GM10847 (cell line): ENCODE measurements around the gene CASKIN2.
A peak's percentile ranks its signal among the peaks of the same experiment; 100 is the strongest.

Experiments
- POLR2A ChIP-seq: IDR thresholded peaks from 2 replicates; pipeline ENCODE4 v1.6.1; 2011; ENCODE audit not compliant: insufficient read length; ENCODE audit errors: extremely low read depth

CASKIN2 gene

DNA sequence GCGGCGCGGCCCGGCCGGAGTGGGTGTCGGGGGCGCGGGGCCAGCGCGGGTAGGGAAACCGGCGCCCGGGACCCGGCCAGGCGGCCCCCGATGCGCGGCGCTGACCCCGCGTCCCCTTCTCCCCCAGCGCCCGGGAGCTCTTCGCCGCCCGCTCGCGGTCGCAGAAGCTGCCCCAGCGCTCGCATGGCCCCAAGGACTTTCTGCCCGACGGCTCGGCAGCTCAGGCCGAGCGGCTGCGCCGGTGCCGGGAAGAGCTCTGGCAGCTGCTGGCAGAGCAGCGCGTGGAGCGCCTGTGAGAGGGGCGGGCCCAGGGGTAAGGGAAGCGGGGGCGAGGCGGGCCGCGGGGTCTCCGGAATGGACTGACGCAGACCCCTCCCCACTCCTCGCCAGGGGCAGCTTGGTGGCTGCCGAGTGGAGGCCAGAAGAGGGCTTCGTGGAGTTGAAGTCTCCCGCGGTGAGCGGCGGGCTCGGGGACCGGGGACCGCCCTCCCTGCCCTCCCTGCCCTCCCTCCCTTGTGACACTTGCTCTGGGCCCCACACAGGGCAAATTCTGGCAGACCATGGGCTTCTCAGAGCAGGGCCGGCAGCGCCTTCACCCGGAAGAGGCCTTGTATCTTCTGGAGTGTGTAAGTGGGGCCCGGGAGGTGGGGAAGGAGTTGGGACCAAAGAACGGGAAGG lies 1.4 kb upstream of the CASKIN2 start:
- no peak for TF ChIP-seq POLR2A

DNA sequence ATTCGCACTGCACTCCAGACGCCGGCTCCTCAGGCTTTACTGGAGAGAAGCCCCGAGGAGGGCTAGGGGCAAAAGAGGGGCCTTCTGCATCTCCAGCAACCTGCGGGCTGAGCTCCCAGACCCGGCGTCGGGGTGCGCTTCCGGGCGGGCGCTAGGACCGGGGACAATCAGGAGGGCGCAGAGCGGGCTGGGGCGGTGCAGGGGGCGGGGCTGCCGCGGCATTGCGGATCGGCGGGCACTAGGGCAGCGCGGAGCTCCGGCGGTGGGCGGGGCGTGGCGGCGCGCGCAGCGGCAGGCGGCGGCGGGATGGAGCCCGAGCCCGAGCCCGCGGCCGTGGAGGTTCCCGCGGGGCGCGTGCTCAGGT lies 900 bp upstream of the CASKIN2 start, which contains the start of gene TSEN54:
TSS of gene TSEN54 (plus strand) at position 274 of the 364 bp plus-strand sequence. CDS start at position 307, 33 bp downstream.
- peak; percentile 25 for TF ChIP-seq POLR2A

DNA sequence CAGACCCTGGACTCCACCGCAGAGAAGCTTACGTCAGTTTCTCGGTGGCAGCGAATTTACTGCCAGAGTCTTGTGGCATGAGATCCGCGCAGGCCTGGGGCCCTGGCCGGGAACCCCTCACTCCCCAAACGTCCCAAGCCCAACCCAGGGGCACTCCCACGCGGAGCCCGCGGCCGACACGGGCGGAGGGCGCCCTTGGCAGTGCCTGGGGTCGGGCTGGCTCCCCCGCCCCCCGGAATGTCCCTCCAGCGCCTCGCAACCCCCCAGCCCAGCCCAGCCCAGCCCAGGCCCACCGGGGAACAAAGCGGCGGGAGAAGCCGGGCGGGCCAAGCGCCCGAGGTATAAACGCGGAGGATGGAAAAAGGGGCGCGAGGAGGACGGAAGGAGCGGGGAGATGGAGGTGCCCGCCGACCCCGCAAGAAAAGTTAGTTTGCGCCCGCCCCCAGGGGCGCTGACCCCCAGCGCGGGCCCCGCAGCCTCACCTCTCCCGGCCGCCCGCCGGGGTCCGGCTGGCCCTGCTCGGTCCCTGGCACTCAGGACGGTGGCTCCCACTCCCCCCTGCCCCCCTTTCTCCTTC lies 330 bp downstream of the CASKIN2 start:
- no peak for TF ChIP-seq POLR2A

DNA sequence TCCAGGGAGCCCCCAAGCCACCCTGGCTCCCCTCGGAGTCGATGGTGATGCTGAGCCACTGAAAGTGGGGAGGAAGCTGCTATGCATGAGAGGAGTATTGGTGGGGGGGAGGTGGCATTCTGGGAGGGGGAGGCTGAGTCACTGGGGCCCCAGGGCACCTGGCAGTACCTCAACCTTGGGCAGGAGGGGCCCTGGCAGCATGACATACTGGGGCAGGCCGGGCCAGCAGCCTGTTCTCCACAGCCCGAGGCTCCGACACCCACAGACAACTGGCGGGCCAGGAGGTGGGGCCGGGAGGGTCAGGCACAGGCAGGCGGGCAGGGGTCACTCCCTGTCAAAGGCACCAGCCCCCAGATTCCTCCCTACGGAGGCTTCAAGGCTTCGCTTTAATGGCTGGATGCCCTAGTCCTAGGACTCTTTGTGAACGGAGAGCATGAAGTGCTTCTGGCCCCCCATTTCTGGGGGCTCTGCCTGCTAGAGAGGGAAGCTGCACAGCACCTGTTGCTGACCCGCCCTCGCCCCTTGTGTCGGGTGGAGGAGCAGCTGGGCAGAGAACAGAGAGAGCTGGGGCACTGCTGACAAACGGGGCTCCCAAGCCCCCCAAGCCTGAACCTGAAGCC lies 928 bp downstream of the CASKIN2 start:
- TF ChIP-seq POLR2A, result no peak

DNA sequence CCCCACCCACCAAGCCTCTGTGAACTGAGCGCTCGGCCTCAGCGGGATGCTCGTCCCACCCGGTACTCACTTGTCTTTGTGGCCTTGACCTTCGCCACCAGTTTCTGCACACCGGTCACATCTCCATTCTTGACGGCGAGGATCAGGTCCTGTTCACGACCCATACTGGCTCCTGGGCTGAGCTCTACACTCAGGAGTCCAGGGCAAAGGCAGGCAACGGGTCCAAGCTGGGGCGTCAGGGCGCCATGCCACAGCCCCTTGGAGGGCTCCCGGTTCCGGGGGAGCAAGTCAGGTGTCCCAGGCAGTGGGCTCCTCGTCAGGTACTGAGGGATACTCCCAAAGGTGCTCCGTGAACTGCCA lies 1.7 kb downstream of the CASKIN2 start:
- no peak for TF ChIP-seq POLR2A

DNA sequence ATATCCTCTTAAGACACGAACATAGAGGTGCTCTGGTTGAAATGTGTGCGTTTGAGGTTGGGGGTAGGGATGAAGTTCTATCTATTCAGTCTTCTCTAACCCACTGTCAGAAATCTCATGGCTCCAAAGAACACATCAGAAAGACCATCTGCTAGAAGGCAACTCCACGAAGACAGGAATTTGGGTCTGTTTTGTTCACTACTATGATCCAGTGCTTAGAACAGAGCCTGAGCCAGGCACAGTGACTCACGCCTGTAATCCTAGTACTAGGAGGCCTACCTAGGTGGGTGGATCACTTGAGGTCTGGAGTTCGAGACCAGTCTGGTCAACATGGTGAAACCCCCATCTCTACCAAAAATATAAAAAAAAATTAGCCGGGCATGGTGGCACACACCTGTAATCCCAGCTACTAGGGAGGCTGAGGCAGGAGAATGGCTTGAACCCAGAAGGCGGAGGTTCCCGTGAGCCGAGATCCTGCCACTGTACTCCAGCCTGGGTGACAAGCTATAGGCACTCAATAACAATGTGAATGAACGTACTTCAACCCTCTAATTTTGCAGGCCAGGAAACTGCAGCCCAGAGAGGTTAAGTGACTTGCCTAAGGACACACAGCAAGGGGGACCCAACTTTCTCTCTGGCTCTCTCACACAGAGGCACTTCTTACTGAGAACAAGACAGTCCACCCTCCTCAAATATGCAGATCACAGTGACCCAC lies 2.3 kb downstream of the CASKIN2 start:
- no peak for TF ChIP-seq POLR2A

DNA sequence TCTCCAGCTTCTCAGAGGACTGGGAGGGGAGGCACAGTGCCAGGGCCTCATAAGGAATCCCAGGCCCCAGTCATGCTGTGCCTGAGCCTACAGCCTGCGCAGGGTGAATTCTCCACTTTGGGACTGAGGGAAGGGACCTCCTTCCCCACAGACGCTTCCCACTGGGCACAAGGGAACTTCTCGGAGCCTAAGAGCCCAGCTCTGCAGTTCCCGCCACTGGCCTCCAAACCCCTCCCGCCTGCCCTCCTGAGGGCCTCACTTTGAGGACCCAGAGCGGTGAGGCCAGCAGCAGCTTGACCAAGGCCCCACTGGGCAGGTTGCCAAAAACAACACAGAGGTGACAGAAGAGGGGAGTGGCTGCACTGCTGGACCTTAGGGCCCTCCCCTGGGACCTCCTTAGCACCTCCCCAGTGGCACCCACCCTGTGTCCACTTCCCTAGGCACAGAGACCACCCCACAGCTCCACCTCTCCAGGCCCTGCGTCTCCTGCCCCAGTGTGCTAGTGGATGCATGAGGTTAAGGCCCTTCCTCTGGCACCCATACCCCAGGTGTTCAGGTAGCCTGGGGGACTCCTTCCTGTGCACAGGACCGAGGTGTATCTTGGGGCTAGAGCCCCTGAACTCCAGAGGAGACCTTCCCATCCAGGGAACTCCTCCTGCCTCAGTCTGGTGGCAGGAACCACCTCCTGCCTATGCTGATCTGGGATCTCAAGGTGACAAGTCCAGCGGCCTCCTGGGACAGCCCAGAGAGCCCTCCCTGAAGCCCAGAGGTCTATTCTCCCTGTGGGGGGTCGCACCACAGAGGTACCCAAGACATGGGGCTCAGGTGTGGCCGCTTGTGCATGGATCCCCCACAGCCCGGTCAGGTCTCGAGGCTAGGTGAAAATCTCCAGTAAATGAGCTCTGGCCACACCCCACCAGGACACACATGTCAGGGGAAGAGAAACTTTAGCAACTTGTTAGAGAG lies 3.4 kb downstream of the CASKIN2 start:
- TF ChIP-seq POLR2A, result no peak

DNA sequence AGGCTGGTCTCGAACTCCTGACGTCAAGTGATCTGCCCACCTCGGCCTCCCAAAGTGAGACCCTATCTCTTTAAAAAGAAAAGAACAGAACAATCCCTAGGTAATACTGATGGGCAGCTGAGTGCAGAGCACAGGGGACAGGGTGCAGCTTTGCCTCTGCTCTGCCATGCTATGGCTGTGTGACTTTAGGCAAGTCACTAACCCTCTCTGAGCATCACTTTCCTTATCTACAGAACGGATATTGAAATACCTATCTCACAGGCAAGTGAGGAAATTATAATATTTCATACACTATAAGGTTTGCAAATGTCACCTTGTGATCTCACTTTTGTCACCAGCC lies 4.1 kb downstream of the CASKIN2 start:
- TF ChIP-seq POLR2A, result no peak

DNA sequence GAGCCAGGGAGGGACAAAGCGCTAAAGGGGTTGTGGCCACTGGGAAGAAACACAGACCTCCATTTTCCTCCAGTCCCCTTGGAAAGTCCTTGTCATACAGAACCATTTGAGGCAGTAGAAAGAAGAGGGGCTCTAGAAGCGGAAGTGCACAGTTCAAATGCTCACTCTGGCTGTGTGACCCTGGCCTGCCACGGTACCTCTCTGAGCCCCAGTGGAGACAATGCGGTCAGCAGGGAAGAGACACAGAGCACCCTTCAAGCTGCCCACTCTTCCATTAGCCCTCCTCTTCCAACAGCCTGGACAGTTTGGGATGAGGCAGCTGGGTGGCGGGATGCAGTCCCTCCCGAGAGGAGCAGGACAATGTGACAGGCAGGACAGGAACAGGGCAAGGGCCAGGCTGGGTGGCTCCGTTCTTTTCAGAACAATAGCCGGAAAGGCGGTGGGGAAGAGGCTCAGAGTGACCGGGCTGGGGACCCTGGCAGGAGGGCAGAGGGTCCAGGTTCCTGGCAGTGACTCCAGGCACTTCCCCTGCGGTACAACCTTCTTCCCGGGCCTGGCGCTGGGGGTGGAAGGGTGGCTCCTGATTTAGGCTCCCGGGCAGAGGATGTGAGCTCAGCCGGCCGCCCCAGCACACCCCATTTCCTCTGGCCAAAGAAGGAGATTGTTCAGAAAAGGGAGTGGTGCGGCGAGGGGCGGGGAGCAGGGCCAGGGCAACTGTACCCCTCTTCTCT lies 5.6 kb downstream of the CASKIN2 start:
- no peak for TF ChIP-seq POLR2A

DNA sequence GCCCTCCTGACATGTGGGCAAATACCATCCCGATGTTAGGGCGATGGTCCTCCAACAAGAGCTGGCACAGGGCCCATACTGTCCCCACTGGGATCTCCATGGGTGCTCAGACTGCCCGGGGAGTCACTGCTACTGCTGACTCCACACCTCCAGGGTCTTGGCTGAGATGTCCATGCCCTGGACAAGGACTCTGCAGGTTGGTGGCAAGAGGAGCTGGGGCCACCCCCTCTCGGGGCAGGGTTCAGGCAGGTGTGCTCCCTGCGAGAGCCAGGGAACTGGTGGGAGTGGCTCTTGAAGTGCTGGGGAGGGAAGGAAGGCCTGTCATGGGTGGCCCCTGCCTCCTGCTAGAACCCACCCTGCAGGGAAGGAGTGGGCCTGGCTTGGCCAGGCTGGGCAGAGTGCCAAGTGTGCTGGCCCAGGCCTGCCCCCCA lies 6.4 kb downstream of the CASKIN2 start:
- no peak for TF ChIP-seq POLR2A

DNA sequence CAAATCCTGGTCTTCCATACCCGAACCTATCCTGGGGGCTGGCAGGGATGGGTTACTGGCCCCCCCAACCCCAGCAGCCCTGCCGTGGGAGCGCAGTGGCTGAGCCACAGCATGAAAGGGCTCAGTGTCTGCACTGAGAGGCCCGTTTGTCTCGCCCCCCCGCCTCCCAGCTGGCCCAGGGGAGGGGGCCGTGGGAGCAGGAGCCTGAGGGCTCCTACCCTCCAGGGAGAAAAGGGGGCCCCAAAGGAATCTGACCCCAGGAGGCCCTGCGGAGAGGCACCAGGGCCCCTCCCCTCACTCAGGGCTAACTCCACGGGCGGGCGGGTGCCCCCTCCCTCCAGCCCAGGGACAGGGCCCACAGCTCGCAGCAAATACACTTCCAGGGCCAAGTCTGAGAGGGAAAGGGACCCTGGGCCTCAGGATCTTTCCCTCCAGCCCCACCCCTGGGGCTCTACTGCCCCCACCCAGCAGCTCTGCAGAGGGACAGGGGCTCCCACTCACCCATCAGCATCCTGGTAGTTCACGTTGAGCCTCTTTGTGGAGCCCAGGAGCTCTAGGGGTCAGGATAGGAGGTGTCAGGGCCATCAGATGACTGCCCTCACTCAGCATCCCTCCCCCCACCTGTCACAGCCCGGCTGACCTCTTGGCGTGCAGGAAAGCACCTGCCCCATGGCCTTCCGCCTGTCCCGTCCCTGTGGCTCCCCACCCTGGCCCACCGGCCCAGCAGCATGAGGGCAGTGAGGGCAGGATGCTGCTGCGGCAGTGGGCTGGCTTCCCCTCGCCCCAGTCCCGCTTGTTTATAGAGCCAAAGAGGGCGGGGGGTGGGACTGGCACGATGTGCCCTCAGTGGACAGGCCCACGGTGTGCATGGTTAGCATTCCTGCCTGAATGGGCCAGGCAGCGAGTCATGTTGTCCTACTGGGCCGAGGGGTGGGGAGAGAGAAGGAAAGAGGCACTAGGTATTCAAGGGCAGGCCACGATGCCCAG lies 7.3 kb downstream of the CASKIN2 start:
- no peak for TF ChIP-seq POLR2A

DNA sequence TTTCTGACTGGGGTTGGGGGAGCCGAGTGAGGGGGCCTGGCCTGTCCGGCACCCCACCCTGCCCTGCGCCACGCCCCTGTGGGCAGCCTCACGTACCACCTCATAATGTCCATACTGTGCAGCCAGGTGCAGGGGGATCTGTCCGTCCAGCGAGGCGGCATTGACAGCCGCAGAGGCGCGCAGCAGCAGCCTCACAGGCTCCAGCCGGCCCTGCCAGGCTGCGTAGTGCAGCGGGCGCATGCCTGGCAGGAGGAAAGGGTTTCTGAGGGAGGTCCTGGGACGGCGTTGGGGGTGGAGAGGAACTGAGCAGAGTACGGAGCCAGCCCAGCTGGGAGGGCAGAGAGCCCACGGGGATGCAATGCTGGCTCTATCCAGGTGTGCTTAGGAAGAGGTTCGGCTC lies 8.4 kb downstream of the CASKIN2 start:
- no peak for TF ChIP-seq POLR2A

DNA sequence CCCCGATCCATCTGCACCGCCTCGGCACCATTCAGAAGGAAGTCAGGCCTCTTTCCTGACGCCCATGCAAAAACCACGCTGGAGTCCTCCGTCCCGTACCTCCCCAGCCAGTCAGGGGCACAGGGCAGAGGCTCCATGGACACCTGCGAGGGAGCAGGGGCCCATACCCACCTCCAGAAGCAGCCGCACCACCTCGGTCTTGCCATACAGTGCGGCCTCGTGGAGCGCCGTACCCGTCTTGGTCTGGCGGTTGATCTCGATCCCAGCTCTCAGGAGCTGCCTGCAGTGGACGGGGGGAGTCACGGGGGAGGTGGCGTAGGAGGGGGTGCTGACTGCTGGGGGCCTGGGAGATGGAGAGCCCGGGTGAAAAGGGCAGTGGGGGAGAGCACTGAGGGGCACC lies 9.2 kb downstream of the CASKIN2 start:
- no peak for TF ChIP-seq POLR2A
